WI38 (cell line): Measurements from ENCODE around the gene OLFML2B.

Experiments used
- H3K4me3 ChIP-seq: 2 replicates; pipeline ENCODE4 v1.5.1; 2011; ENCODE audit warnings: low read depth, mild to moderate bottlenecking, control low read depth, low read length
- CTCF ChIP-seq: IDR thresholded peaks from 2 replicates; pipeline ENCODE4 v1.5.1; 2012; ENCODE audit warnings: low read depth, mild to moderate bottlenecking, control low read depth, low read length

The OLFML2B gene

GRCh38 chr1:161982507-161982895 is 41.2 kb downstream of the OLFML2B start:
- TF ChIP-seq CTCF: no peak
- no peak overlapping the region for H3K4me3 ChIP-seq

GRCh38 chr1:161981735-161982506 is 41.7 kb downstream of the OLFML2B start:
- no peak overlapping the region for H3K4me3 ChIP-seq
- no peak for TF ChIP-seq CTCF

- H3K4me3 ChIP-seq: no peak overlapping the region
- no peak for TF ChIP-seq CTCF
Measured at GRCh38 chr1:161981126-161981525, 42.5 kb downstream of the OLFML2B start.

- TF ChIP-seq CTCF: no peak
Measured at GRCh38 chr1:161978011-161978790, 45.5 kb downstream of the OLFML2B start.

GRCh38 chr1:161973924-161974845 is 49.5 kb downstream of the OLFML2B start:
- no peak for TF ChIP-seq CTCF
- no peak overlapping the region for H3K4me3 ChIP-seq

More at GRCh38 chr1:161978011-161978790, 45.5 kb downstream of the OLFML2B start:
- no peak overlapping the region for H3K4me3 ChIP-seq

- no peak overlapping the region for H3K4me3 ChIP-seq
- TF ChIP-seq CTCF: no peak
Measured at GRCh38 chr1:161972828-161973227, 50.8 kb downstream of the OLFML2B start.
